Type B pancreatic cell (in vitro differentiated cells): ENCODE data around the gene ACER3. TPM values are rescaled to one million over a fixed set of nuclear protein-coding genes. Genes with fewer than 3 reads are reported as not detected.
A peak's percentile ranks its signal among the peaks of the same experiment; 100 is the strongest.

Source experiments
- DNase-seq: peaks from one replicate; pipeline ENCODE4 v3.0.0; 2021; ENCODE audit warnings: mixed read lengths; ENCODE audit not compliant: unreplicated experiment; ENCODE audit errors: extremely low spot score
- H3K27ac Mint-ChIP-seq: 2 replicates; pipeline ENCODE4 v1.8.0; 2021; ENCODE audit warnings: mild to moderate bottlenecking, mixed read lengths
- H3K27me3 Mint-ChIP-seq: 2 replicates; pipeline ENCODE4 v1.8.0; 2021; ENCODE audit warnings: mixed read lengths
- H3K36me3 Mint-ChIP-seq: 2 replicates; pipeline ENCODE4 v1.8.0; 2021; ENCODE audit warnings: mixed read lengths
- H3K4me1 Mint-ChIP-seq: one replicate; pipeline ENCODE4 v1.8.0; 2021; ENCODE audit warnings: mixed read lengths; ENCODE audit not compliant: unreplicated experiment
- H3K4me3 Mint-ChIP-seq: 2 replicates; pipeline ENCODE4 v1.8.0; 2021; ENCODE audit warnings: mild to moderate bottlenecking, mixed read lengths
- H3K9me3 Mint-ChIP-seq: 2 replicates; pipeline ENCODE4 v1.8.0; 2021; ENCODE audit warnings: mixed read lengths
- total RNA-seq: library from RNA; stranded (reverse); gene quantifications from 2 replicates; pipeline ENCODE4 v1.2.1, GENCODE V29; 2021; ENCODE audit warnings: low replicate concordance
- TF ChIP-seq, protein P1 (sequence below): fragments of 200-600 bp; sonication (generic); conservative IDR thresholded peaks from 2 replicates; pipeline ENCODE4 v1.5.0; 2021; ENCODE audit warnings: antibody characterized with exemption, mild to moderate bottlenecking

ACER3 gene
- total RNA-seq, 1 donor from 2014 or later: 25.7 TPM

DNA sequence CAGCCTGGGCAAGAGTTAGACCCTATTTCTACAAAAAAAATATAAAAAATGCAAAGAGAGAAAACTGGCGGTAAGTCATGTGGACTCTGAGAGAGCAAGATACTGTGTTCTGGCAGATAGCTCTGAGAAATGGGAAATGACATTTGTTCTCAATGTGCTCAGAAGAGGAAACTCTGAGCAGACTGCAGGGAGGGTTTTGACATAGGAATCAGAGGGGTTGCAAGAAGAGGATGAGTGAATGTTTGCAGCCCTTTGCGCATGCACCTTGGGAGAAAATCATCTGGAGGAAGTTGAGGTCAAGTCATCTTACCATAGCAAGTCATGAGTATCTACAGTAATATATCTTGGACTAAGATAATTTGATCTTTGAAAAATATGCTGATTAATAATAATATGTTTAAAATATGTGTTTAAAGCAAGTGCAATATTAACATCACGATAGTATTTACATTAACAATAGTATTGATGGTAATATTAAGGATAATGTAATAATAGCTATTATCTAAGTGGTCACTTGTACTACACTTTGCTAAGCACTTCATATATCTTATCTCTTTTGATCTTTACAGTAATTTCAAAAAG lies 2.6 kb downstream of the ACER3 start:
- peaks cover 7% of the 10 kb centered on the region for H3K36me3 Mint-ChIP-seq
- DNase-seq: no peak
- no peaks in the 10 kb centered on the region for H3K27me3 Mint-ChIP-seq
- peaks cover 5% of the 10 kb centered on the region for H3K9me3 Mint-ChIP-seq
- peaks cover 14% of the 10 kb centered on the region for H3K4me1 Mint-ChIP-seq
- H3K4me3 Mint-ChIP-seq: peak overlapping the region; percentile 74
- peak overlapping the region; percentile 24 for H3K27ac Mint-ChIP-seq
- TF ChIP-seq, protein P1, sequence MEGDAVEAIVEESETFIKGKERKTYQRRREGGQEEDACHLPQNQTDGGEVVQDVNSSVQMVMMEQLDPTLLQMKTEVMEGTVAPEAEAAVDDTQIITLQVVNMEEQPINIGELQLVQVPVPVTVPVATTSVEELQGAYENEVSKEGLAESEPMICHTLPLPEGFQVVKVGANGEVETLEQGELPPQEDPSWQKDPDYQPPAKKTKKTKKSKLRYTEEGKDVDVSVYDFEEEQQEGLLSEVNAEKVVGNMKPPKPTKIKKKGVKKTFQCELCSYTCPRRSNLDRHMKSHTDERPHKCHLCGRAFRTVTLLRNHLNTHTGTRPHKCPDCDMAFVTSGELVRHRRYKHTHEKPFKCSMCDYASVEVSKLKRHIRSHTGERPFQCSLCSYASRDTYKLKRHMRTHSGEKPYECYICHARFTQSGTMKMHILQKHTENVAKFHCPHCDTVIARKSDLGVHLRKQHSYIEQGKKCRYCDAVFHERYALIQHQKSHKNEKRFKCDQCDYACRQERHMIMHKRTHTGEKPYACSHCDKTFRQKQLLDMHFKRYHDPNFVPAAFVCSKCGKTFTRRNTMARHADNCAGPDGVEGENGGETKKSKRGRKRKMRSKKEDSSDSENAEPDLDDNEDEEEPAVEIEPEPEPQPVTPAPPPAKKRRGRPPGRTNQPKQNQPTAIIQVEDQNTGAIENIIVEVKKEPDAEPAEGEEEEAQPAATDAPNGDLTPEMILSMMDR: no peak

DNA sequence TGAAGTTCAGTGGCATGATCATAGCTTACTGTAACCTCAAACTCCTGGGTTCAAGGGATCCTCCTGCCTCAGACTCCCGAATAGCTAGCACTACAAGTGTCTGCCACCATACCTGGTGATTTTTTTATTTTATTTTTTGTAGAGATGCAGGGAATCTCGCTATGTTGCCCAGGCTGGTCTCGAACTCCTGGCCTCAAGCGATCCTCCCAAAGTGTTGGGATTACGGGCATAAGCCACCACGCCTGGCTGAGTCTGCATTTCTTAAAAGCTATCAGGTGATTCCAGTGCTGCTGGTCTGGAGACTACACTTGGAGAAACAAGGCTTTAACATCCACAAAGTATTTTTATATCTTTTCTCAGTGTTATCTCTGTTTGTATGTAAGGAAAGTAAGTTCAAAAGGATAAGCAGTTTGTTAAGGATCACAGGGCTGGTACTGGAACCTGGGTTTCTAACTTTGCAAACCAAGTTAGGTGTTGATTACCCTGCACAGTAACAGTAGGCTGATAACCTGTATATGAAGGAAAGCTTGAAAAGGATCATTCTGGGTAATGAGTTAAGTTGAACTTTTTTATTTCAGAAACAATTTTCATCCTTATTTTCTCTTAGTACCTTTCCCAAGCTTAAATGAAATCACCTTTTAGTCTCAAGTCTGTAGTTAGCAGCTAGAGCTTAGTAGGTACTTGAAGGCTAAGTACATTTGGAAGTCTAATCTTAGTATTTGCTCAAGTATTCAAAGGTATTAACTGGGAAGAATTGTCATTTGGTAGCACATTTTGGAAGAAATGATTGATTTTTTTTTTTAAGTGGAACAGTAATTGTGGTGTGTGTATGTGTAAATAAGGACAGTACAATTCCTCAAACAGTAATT lies 12.5 kb downstream of the ACER3 start:
- TF ChIP-seq, protein P1: no peak
- Mint-ChIP-seq H3K27ac (no peak overlapping the region), H3K4me1 (peaks cover 12% of the 10 kb centered on the region), H3K36me3 (peaks cover 17% of the 10 kb centered on the region), H3K27me3 (no peaks in the 10 kb centered on the region), H3K9me3 (no peaks in the 10 kb centered on the region), H3K4me3 (no peak overlapping the region)
- no peak for DNase-seq

DNA sequence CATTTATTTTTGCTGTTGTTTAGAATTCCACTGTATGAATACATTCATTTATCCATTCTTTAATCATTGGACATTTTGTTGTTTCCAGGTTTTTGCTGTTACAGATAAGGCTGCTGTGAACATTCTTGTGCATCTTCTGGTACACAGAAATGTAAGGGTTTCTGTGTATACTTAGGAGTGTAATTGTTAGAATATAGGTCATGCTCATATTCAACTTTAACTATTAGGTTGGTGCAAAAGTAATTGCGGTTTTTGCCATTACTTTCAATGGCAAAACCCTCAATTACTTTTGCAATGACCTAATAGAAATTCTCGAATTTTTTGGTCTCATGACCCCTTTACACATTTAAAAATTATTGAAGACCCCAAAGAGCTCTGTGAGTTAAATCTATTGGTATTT lies 17.3 kb downstream of the ACER3 start:
- H3K4me3 Mint-ChIP-seq: no peak overlapping the region
- no peaks in the 10 kb centered on the region for H3K27me3 Mint-ChIP-seq
- H3K36me3 Mint-ChIP-seq: peaks cover 8% of the 10 kb centered on the region
- no peak overlapping the region for H3K27ac Mint-ChIP-seq
- no peak for DNase-seq
- no peaks in the 10 kb centered on the region for H3K9me3 Mint-ChIP-seq
- TF ChIP-seq, protein P1: no peak
- H3K4me1 Mint-ChIP-seq: peaks cover 18% of the 10 kb centered on the region

DNA sequence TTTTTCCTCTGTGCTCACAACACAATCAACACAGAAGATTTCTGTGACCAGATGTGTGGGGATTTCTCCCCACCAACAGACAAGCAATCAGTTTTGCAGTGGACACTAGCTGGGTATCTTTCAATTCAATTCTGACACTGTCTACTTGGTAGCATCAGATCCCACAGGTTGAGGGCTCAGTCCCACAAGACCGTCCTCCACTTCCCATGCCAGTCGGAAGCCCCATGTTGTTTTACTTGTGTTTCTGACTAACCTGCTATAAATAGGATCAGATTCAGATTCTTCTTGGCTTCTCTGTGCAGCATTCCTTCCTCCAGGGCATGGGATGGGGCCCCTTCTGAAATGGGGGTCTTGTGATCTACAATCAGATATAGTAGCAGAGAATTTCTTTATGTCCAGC lies 19.6 kb downstream of the ACER3 start:
- DNase-seq: no peak
- Mint-ChIP-seq H3K4me3 (no peak overlapping the region), H3K27ac (no peak overlapping the region), H3K4me1 (peaks cover 22% of the 10 kb centered on the region), H3K36me3 (peaks cover 8% of the 10 kb centered on the region), H3K27me3 (no peaks in the 10 kb centered on the region), H3K9me3 (no peaks in the 10 kb centered on the region)
- TF ChIP-seq, protein P1: no peak

DNA sequence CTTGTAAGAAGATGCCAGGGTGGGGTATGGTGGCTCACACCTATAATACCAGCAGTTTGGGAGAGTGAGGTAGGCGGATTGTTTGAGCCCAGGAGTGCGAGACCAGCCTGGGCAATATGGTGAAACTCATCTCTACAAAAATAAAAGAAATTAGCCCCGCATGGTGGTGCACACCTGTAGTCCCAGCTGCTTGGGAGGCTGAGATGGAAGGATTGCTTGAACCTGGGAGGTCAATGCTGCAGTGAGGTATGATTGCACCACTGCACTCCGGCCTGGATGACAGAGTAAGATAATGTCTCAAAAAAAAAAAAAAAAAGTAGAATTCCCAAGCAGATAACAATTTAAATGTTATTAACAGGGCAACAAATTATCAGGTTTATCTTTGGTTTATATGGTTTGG lies 20.2 kb downstream of the ACER3 start:
- peaks cover 27% of the 10 kb centered on the region for H3K4me1 Mint-ChIP-seq
- no peak overlapping the region for H3K4me3 Mint-ChIP-seq
- DNase-seq: no peak
- H3K9me3 Mint-ChIP-seq: no peaks in the 10 kb centered on the region
- TF ChIP-seq, protein P1: no peak
- H3K27ac Mint-ChIP-seq: no peak overlapping the region
- H3K27me3 Mint-ChIP-seq: no peaks in the 10 kb centered on the region
- H3K36me3 Mint-ChIP-seq: peaks cover 8% of the 10 kb centered on the region
